KMS-11 (cell line): ENCODE results near the gene ZBTB44.
"Not testable (repeated sequence)": the region's sequence is repeated elsewhere in the genome, so short reads cannot be mapped to it uniquely, and the experiment has no call there.

Source experiments
- H2AFZ ChIP-seq: fragments of 200-600 bp; sonication (generic); 2 replicates; pipeline ENCODE4 v1.6.1; 2016; ENCODE audit warnings: antibody characterized with exemption, mixed run types, low read depth
- H3K27ac ChIP-seq: fragments of 200-600 bp; sonication (generic); 2 replicates; pipeline ENCODE4 v1.6.1; 2016; ENCODE audit warnings: mild to moderate bottlenecking, mixed run types
- H3K27me3 ChIP-seq: fragments of 200-600 bp; sonication (generic); 2 replicates; pipeline ENCODE4 v1.6.1; 2017; ENCODE audit warnings: mild to moderate bottlenecking, low read depth, mixed run types, moderate library complexity; ENCODE audit not compliant: insufficient read depth
- H3K36me3 ChIP-seq: fragments of 200-600 bp; sonication (generic); 2 replicates; pipeline ENCODE4 v1.6.1; 2017; ENCODE audit warnings: mild to moderate bottlenecking, mixed run types; ENCODE audit not compliant: insufficient read depth
- H3K4me1 ChIP-seq: fragments of 200-600 bp; sonication (generic); 2 replicates; pipeline ENCODE4 v1.6.1; 2016; ENCODE audit warnings: mild to moderate bottlenecking, low read depth, mixed run types; ENCODE audit not compliant: poor library complexity, severe bottlenecking
- H3K4me2 ChIP-seq: fragments of 200-600 bp; sonication (generic); 2 replicates; pipeline ENCODE4 v1.7.0; 2016; ENCODE audit warnings: mild to moderate bottlenecking, mixed run types
- H3K4me3 ChIP-seq: fragments of 200-600 bp; sonication (generic); IDR thresholded peaks from 2 replicates; pipeline ENCODE4 v1.6.1; 2017; ENCODE audit warnings: low read depth, low read length, mixed read lengths; ENCODE audit not compliant: insufficient read depth
- H3K79me2 ChIP-seq: fragments of 200-600 bp; sonication (generic); 2 replicates; pipeline ENCODE4 v1.6.1; 2016; ENCODE audit warnings: low read depth, mixed run types; ENCODE audit not compliant: insufficient read depth
- H3K9ac ChIP-seq: fragments of 200-600 bp; sonication (generic); 2 replicates; pipeline ENCODE4 v1.6.1; 2016; ENCODE audit warnings: mild to moderate bottlenecking, mixed run types
- H4K20me1 ChIP-seq: fragments of 200-600 bp; sonication (generic); 2 replicates; pipeline ENCODE4 v1.6.1; 2016; ENCODE audit warnings: mild to moderate bottlenecking, mixed run types; ENCODE audit not compliant: insufficient read depth
- TF ChIP-seq, protein P1 (sequence below): fragments of 200-600 bp; sonication (generic); conservative IDR thresholded peaks from 2 replicates; pipeline ENCODE4 v1.6.1; 2017; ENCODE audit warnings: low read depth, mild to moderate bottlenecking, antibody characterized with exemption, low read length, moderate library complexity, mixed read lengths

The ZBTB44 gene

DNA sequence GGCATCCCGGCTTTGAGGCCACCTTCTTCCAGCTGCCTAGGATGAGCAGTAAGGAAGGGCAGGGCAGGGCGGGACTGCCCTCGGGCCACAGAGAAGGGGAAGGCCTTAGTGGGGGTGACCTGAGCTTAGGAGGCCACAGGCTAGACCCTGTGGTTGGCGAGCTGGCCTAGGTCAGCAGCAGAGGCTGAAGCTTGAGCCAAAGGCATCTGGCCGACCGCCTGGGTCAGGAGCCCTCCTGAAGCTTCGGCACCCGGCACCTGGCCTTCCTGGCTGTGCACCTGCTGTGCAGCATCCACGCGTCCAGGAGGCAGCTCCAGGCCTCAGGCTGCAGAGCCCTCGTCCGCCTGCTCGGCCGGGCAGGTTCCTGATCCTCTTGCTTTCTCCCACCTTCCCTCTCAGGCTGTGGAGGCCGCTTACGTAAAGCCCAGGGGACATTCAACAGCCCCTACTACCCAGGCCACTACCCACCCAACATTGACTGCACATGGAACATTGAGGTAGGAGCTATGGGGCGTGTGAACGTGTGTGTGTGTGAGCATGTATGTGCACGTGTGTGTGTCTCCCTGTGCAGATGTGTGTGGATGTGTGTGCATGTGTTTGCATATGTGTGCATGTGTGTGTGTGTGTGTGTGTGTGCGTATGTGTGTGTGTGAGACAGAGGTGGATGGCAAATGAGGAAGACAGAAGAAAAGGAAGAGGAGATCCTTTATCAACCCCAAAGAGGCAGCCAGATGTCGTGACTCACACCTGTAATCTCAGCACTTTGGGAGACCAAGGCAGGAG, 120.3 kb downstream of the ZBTB44 start:
- H3K79me2 ChIP-seq, result no peaks in the 10 kb centered on the region
- H3K27ac ChIP-seq, result no peak overlapping the region
- no peaks in the 10 kb centered on the region; the same call in 1 of the 2 replicates for H3K36me3 ChIP-seq
- no peak overlapping the region for H3K4me2 ChIP-seq
- no peaks in the 10 kb centered on the region for H3K4me1 ChIP-seq
- TF ChIP-seq, protein P1, sequence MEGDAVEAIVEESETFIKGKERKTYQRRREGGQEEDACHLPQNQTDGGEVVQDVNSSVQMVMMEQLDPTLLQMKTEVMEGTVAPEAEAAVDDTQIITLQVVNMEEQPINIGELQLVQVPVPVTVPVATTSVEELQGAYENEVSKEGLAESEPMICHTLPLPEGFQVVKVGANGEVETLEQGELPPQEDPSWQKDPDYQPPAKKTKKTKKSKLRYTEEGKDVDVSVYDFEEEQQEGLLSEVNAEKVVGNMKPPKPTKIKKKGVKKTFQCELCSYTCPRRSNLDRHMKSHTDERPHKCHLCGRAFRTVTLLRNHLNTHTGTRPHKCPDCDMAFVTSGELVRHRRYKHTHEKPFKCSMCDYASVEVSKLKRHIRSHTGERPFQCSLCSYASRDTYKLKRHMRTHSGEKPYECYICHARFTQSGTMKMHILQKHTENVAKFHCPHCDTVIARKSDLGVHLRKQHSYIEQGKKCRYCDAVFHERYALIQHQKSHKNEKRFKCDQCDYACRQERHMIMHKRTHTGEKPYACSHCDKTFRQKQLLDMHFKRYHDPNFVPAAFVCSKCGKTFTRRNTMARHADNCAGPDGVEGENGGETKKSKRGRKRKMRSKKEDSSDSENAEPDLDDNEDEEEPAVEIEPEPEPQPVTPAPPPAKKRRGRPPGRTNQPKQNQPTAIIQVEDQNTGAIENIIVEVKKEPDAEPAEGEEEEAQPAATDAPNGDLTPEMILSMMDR, result no peak
- H4K20me1 ChIP-seq, result no peaks in the 10 kb centered on the region
- H3K4me3 ChIP-seq, result no peak overlapping the region
- no peak overlapping the region for H3K9ac ChIP-seq
- no peaks in the 10 kb centered on the region for H3K27me3 ChIP-seq
- H2AFZ ChIP-seq, result no peak overlapping the region

DNA sequence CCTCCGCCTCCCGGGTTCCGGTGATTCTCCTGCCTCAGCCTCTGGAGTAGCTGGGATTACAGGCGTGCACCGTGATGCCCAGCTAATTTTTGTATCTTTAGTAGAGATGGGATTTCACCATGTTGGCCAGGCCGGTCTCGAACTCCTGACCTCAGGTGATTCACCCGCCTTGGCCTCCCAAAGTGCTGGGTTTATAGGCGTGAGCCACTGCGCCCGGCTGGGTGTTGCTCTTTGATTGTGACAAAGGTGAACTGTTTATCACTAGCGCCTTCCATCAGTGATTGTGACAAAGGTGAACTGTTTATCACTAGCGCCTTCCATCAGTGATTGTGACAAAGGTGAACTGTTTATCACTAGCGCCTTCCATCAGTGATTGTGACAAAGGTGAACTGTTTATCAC, 121.2 kb downstream of the ZBTB44 start:
- H3K79me2 ChIP-seq, H3K4me2 ChIP-seq, H3K4me3 ChIP-seq, H4K20me1 ChIP-seq, H3K9ac ChIP-seq, H3K27me3 ChIP-seq, H3K36me3 ChIP-seq, H3K4me1 ChIP-seq, H3K27ac ChIP-seq, H2AFZ ChIP-seq: not testable (repeated sequence)

DNA sequence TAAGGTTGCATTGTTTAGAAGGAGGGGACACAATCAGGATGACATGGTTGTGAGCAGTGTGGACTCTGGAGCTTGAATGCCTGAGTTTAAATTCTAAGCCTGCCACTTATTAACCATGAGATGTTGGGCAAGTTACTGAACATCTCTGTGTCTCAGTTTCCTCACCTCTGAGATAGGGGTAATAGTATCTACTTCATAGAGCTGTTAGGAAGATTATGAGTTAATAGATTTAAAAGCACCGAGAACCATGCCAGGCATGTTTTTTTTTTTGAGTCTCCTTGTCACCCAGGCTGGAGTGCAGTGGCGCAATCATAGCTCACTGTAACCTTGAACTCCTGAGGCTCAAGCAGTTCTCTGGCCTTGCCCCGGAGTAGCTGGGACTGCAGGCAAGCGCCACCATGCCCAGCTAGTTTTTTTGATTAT, 121.9 kb downstream of the ZBTB44 start:
- Histone ChIP-seq H3K4me1 (no peaks in the 10 kb centered on the region), H3K4me2 (no peak overlapping the region), H3K27ac (no peak overlapping the region), H3K4me3 (no peak overlapping the region), H3K79me2 (no peaks in the 10 kb centered on the region), H2AFZ (no peak overlapping the region), H4K20me1 (no peaks in the 10 kb centered on the region), H3K27me3 (no peaks in the 10 kb centered on the region), H3K36me3 (no peaks in the 10 kb centered on the region; the same call in 1 of the 2 replicates), H3K9ac (no peak overlapping the region)
- TF ChIP-seq, protein P1, result no peak

DNA sequence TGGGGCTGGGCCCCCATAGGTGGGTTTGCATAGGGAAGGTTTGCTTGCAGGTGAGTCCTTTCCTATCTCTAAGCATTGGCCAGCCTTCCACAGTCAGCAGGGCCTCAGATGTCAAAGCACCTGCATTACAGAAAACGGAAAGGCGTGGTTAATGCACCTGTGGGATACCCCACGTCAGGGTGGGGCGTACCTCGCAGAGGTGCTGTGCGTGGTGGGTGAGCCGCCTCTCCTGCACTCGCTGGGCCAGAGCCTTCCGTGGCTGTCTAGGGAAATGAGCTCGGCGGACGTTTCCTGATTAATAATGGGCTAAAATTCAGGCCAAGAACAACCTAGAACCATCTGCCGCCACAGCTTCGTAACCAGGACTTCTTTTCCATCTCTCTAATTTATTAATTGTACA, 122.8 kb downstream of the ZBTB44 start:
- no peak overlapping the region for H3K27ac ChIP-seq
- no peak overlapping the region for H3K4me2 ChIP-seq
- H3K9ac ChIP-seq, result no peak overlapping the region

More for the DNA sequence above, 122.8 kb downstream of the ZBTB44 start:
- Histone ChIP-seq H4K20me1 (no peaks in the 10 kb centered on the region), H3K79me2 (peaks cover under 1% of the 10 kb centered on the region; the same call in 1 of the 2 replicates), H3K4me1 (no peaks in the 10 kb centered on the region), H3K36me3 (no peaks in the 10 kb centered on the region; the same call in 1 of the 2 replicates), H3K4me3 (no peak overlapping the region), H2AFZ (no peak overlapping the region), H3K27me3 (no peaks in the 10 kb centered on the region)
- TF ChIP-seq, protein P1, result no peak
